Type B pancreatic cell (in vitro differentiated cells): ENCODE data around the gene NR0B2. TPM values are rescaled to one million over a fixed set of nuclear protein-coding genes. Genes with fewer than 3 reads are reported as not detected.
"Not testable (repeated sequence)": the region's sequence is repeated elsewhere in the genome, so short reads cannot be mapped to it uniquely, and the experiment has no call there.

Experiments used
- DNase-seq: peaks from one replicate; pipeline ENCODE4 v3.0.0; 2021; ENCODE audit warnings: mixed read lengths; ENCODE audit not compliant: unreplicated experiment; ENCODE audit errors: extremely low spot score
- H3K27ac Mint-ChIP-seq: 2 replicates; pipeline ENCODE4 v1.8.0; 2021; ENCODE audit warnings: mild to moderate bottlenecking, mixed read lengths
- H3K27me3 Mint-ChIP-seq: 2 replicates; pipeline ENCODE4 v1.8.0; 2021; ENCODE audit warnings: mixed read lengths
- H3K36me3 Mint-ChIP-seq: 2 replicates; pipeline ENCODE4 v1.8.0; 2021; ENCODE audit warnings: mixed read lengths
- H3K4me1 Mint-ChIP-seq: one replicate; pipeline ENCODE4 v1.8.0; 2021; ENCODE audit warnings: mixed read lengths; ENCODE audit not compliant: unreplicated experiment
- H3K4me3 Mint-ChIP-seq: 2 replicates; pipeline ENCODE4 v1.8.0; 2021; ENCODE audit warnings: mild to moderate bottlenecking, mixed read lengths
- H3K9me3 Mint-ChIP-seq: 2 replicates; pipeline ENCODE4 v1.8.0; 2021; ENCODE audit warnings: mixed read lengths
- CTCF ChIP-seq: fragments of 200-600 bp; sonication (generic); conservative IDR thresholded peaks from 2 replicates; pipeline ENCODE4 v1.5.0; 2021; ENCODE audit warnings: antibody characterized with exemption, mild to moderate bottlenecking
- total RNA-seq: library from RNA; stranded (reverse); gene quantifications from 2 replicates; pipeline ENCODE4 v1.2.1, GENCODE V29; 2021; ENCODE audit warnings: low replicate concordance

NR0B2 gene
- total RNA-seq, 1 donor from 2014 or later = 7.2 TPM

- Mint-ChIP-seq H3K4me1 (peaks cover 22% of the 10 kb centered on the region), H3K27me3 (no peaks in the 10 kb centered on the region), H3K4me3 (peak overlapping the region; percentile 78), H3K36me3 (peaks cover 35% of the 10 kb centered on the region), H3K9me3 (no peaks in the 10 kb centered on the region), H3K27ac (peak overlapping the region; percentile 77)
- no peak for DNase-seq
- peak; percentile 72 for TF ChIP-seq CTCF
Observed at GRCh38 chr1:26887125-26887524, 26.6 kb downstream of the NR0B2 start.

- DNase-seq = no peak
- Mint-ChIP-seq H3K27ac (no peak overlapping the region), H3K9me3 (no peaks in the 10 kb centered on the region), H3K27me3 (no peaks in the 10 kb centered on the region), H3K4me1 (peaks cover 4% of the 10 kb centered on the region), H3K4me3 (no peak overlapping the region), H3K36me3 (peaks cover 29% of the 10 kb centered on the region)
- TF ChIP-seq CTCF = no peak
Observed at GRCh38 chr1:26882696-26883463, 30.9 kb downstream of the NR0B2 start.

GRCh38 chr1:26881611-26882010 lies 32.2 kb downstream of the NR0B2 start:
- not testable (repeated sequence) for H3K27me3 Mint-ChIP-seq, DNase-seq, H3K4me1 Mint-ChIP-seq, H3K27ac Mint-ChIP-seq, H3K9me3 Mint-ChIP-seq, H3K4me3 Mint-ChIP-seq
- peaks cover 25% of the 10 kb centered on the region for H3K36me3 Mint-ChIP-seq

GRCh38 chr1:26879793-26880192 lies 34.0 kb downstream of the NR0B2 start:
- no peak for TF ChIP-seq CTCF
- H3K9me3 Mint-ChIP-seq = no peaks in the 10 kb centered on the region
- H3K36me3 Mint-ChIP-seq = peaks cover 21% of the 10 kb centered on the region
- no peaks in the 10 kb centered on the region for H3K4me1 Mint-ChIP-seq
- H3K27ac Mint-ChIP-seq = no peak overlapping the region
- no peaks in the 10 kb centered on the region for H3K27me3 Mint-ChIP-seq
- H3K4me3 Mint-ChIP-seq = no peak overlapping the region
- DNase-seq = no peak

- Mint-ChIP-seq H3K27ac (no peak overlapping the region), H3K36me3 (peaks cover 5% of the 10 kb centered on the region), H3K27me3 (no peaks in the 10 kb centered on the region), H3K4me3 (no peak overlapping the region), H3K9me3 (no peaks in the 10 kb centered on the region), H3K4me1 (no peaks in the 10 kb centered on the region)
- DNase-seq = no peak
- TF ChIP-seq CTCF = no peak
Observed at GRCh38 chr1:26877326-26877725, 36.4 kb downstream of the NR0B2 start.

GRCh38 chr1:26874896-26875295 lies 38.9 kb downstream of the NR0B2 start:
- Mint-ChIP-seq H3K27ac (peak overlapping the region; percentile 30), H3K4me3 (no peak overlapping the region), H3K27me3 (no peaks in the 10 kb centered on the region), H3K9me3 (no peaks in the 10 kb centered on the region), H3K36me3 (no peaks in the 10 kb centered on the region), H3K4me1 (no peaks in the 10 kb centered on the region)
- no peak for TF ChIP-seq CTCF
- no peak for DNase-seq

GRCh38 chr1:26873097-26873496 lies 40.7 kb downstream of the NR0B2 start:
- H3K36me3 Mint-ChIP-seq, H3K4me1 Mint-ChIP-seq, H3K9me3 Mint-ChIP-seq, H3K4me3 Mint-ChIP-seq, DNase-seq, H3K27me3 Mint-ChIP-seq, H3K27ac Mint-ChIP-seq: not testable (repeated sequence)
